ENCODE data around the gene ZNF485. TPM values are rescaled to one million over a fixed set of nuclear protein-coding genes. Genes with fewer than 3 reads are reported as not detected.

Gene ZNF485
- polyA plus RNA-seq, 1 donor (not counting 4 experiments of a cell fraction or from before 2014, with no cell fraction given) = 4.3 TPM

- no peak overlapping the region for H2AFZ ChIP-seq (ENCODE audit: control insufficient read depth, low read length)
- dilution Hi-C loops (cut with MboI; ENCODE audit: extremely low pct_ligation_motif_present, low sequenced_read_pairs) = no loop called here
- DNase-seq (ENCODE audit: low read depth, low spot score) = no peak
- H3K9me1 ChIP-seq (ENCODE audit: control insufficient read depth, extremely low read depth, insufficient read depth, low read length) = no peaks in the 10 kb centered on the region
- H3K79me2 ChIP-seq (ENCODE audit: control insufficient read depth, insufficient read depth, low read length) = no peaks in the 10 kb centered on the region
- no peak overlapping the region for H3K4me3 ChIP-seq (ENCODE audit: control insufficient read depth in 2 of 3, extremely low read depth in 1 of 3, insufficient read depth in 2 of 3, low read depth in 1 of 3, low read length in 3 of 3)
- FAIRE-seq = no peak
- TF ChIP-seq CTCF (optimal IDR thresholded peaks at IDR 0.05 in 1 of 3, IDR thresholded peaks at IDR 0.05 in 1 of 3, conservative IDR thresholded peaks at IDR 0.05 in 1 of 3; ENCODE audit: extremely low read depth in 1 of 3, insufficient read depth in 2 of 3, low read length in 3 of 3) (no peak), EZH2 (IDR thresholded peaks at IDR 0.05; ENCODE audit: low read length) (no peak)
- H3K36me3 ChIP-seq (ENCODE audit: control insufficient read depth in 2 of 2, extremely low read depth in 1 of 2, insufficient read depth in 2 of 2, low read length in 2 of 2) = no peaks in the 10 kb centered on the region
- no peaks in the 10 kb centered on the region for H3K9me3 ChIP-seq (ENCODE audit: control insufficient read depth, low read depth, low read length)
- H3K27me3 ChIP-seq (ENCODE audit: control insufficient read depth, extremely low read depth, insufficient read depth, low read length) = no peaks in the 10 kb centered on the region
- H3K9ac ChIP-seq (ENCODE audit: control insufficient read depth, extremely low read depth, insufficient read depth, low read length) = no peak overlapping the region
- no peak overlapping the region for H3K27ac ChIP-seq (ENCODE audit: control insufficient read depth, insufficient read depth, low read length)
- H4K20me1 ChIP-seq (ENCODE audit: control insufficient read depth, extremely low read depth, insufficient read depth, low read length) = no peaks in the 10 kb centered on the region
- no peak overlapping the region for H3K4me2 ChIP-seq (ENCODE audit: control insufficient read depth, extremely low read depth, insufficient read depth, low read depth, low read length)
- H3K4me1 ChIP-seq (ENCODE audit: control insufficient read depth, extremely low read depth, insufficient read depth, low read length) = no peaks in the 10 kb centered on the region
Observed at GRCh38 chr10:43623351-43623750, 17.1 kb downstream of the ZNF485 start.

- Histone ChIP-seq H3K9me1 (ENCODE audit: control insufficient read depth, extremely low read depth, insufficient read depth, low read length) (no peaks in the 10 kb centered on the region), H3K79me2 (ENCODE audit: control insufficient read depth, insufficient read depth, low read length) (no peaks in the 10 kb centered on the region), H3K4me2 (ENCODE audit: control insufficient read depth, extremely low read depth, insufficient read depth, low read depth, low read length) (no peak overlapping the region), H3K27me3 (ENCODE audit: control insufficient read depth, extremely low read depth, insufficient read depth, low read length) (no peaks in the 10 kb centered on the region), H3K4me1 (ENCODE audit: control insufficient read depth, extremely low read depth, insufficient read depth, low read length) (no peaks in the 10 kb centered on the region), H3K4me3 (ENCODE audit: control insufficient read depth in 2 of 3, extremely low read depth in 1 of 3, insufficient read depth in 2 of 3, low read depth in 1 of 3, low read length in 3 of 3) (no peak overlapping the region), H3K36me3 (ENCODE audit: control insufficient read depth in 2 of 2, extremely low read depth in 1 of 2, insufficient read depth in 2 of 2, low read length in 2 of 2) (no peaks in the 10 kb centered on the region), H3K9me3 (ENCODE audit: control insufficient read depth, low read depth, low read length) (no peaks in the 10 kb centered on the region), H4K20me1 (ENCODE audit: control insufficient read depth, extremely low read depth, insufficient read depth, low read length) (no peaks in the 10 kb centered on the region), H3K27ac (ENCODE audit: control insufficient read depth, insufficient read depth, low read length) (no peak overlapping the region), H2AFZ (ENCODE audit: control insufficient read depth, low read length) (no peak overlapping the region), H3K9ac (ENCODE audit: control insufficient read depth, extremely low read depth, insufficient read depth, low read length) (no peak overlapping the region)
- no peak for TF ChIP-seq CTCF (optimal IDR thresholded peaks at IDR 0.05 in 1 of 3, IDR thresholded peaks at IDR 0.05 in 1 of 3, conservative IDR thresholded peaks at IDR 0.05 in 1 of 3; ENCODE audit: extremely low read depth in 1 of 3, insufficient read depth in 2 of 3, low read length in 3 of 3)
- TF ChIP-seq EZH2 (IDR thresholded peaks at IDR 0.05; ENCODE audit: low read length) = no peak
- no peak for FAIRE-seq
- no peak for DNase-seq (ENCODE audit: low read depth, low spot score)
- dilution Hi-C loops (cut with MboI; ENCODE audit: extremely low pct_ligation_motif_present, low sequenced_read_pairs) = no loop called here
Observed at GRCh38 chr10:43627942-43628341, 21.7 kb downstream of the ZNF485 start.
